T-helper 1 cell treated with Interleukin-12 subunit alpha and Interleukin-12 subunit beta and Interleukin-4 antibody, amounts not matched to agents 30 μg/mL and 1 μg/mL, for 36 hours (primary cell): ENCODE measurements around the gene ZNF428.
"Not testable (repeated sequence)": the region's sequence is repeated elsewhere in the genome, so short reads cannot be mapped to it uniquely, and the experiment has no call there.

ENCODE experiments used
- H3K27ac Mint-ChIP-seq: one replicate; pipeline ENCODE4 v1.8.0; 2021; ENCODE audit warnings: mild to moderate bottlenecking, mixed read lengths
- H3K27me3 Mint-ChIP-seq: one replicate; pipeline ENCODE4 v1.8.0; 2021; ENCODE audit warnings: low read depth, mixed read lengths
- H3K36me3 Mint-ChIP-seq: one replicate; pipeline ENCODE4 v1.8.0; 2021; ENCODE audit warnings: low read depth, mixed read lengths
- H3K4me1 Mint-ChIP-seq: one replicate; pipeline ENCODE4 v1.8.0; 2021; ENCODE audit warnings: low read depth, mixed read lengths
- H3K4me3 Mint-ChIP-seq: one replicate; pipeline ENCODE4 v1.8.0; 2021; ENCODE audit warnings: mild to moderate bottlenecking, moderate library complexity, mixed read lengths
- H3K9me3 Mint-ChIP-seq: one replicate; pipeline ENCODE4 v1.8.0; 2021; ENCODE audit warnings: mixed read lengths

The ZNF428 gene

DNA sequence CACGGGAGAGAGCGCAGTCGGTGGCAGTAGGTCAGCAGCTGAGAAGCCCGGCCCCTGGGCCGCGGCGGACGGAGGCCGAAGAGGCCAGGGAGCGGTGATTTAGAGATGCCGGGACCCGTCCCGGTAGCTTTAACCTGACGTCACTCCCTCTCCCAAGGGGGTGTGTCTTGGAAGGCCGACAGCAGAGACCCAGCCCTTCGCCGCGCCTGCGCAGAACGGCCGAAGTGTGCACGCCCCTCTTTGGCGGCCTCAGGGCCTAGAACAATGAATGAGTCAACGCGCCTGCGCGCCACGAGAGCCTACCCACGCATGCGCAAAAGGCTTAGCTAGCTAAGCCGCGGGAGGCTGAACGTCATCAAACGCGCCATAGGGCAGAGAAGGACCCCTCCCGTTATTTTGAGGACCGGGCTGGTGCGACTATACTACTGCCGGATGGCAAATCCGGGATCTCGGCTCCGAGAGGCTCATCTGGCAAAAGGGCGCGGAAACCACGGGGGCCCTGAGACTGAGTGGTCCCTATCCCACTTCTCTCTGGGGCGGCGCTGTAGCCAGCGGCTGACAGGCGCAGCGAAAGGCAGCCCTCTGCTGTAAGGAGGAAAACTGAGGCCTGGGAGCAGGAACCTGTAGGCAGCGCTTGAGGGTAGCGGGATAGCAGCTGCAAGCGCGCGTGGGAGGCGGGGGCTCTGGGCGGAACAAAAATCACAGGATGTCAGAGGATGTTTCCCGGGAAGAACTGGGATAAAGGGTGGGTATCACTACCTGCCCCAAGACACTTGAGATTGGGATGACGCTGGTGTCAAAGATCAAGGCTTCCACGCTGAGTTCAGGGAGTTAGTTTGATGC, 23.2 kb downstream of the ZNF428 start, which contains the start of the genes IRGQ and ZNF576:
Gene IRGQ, minus strand, starts transcription at position 136 of the 843 bp plus-strand sequence. CDS start 796 bp downstream, outside the sequence.
Gene ZNF576, plus strand, starts transcription at position 597 of the 843 bp plus-strand sequence. CDS start 514 bp downstream, outside the sequence.
- H3K27ac Mint-ChIP-seq: peak within 1 kb of the TSS; percentile 99
- H3K27me3 Mint-ChIP-seq: no peaks in the 10 kb centered on the region
- peak within 1 kb of the TSS; percentile 99 for H3K4me3 Mint-ChIP-seq
- no peaks in the 10 kb centered on the region for H3K9me3 Mint-ChIP-seq
- peaks cover 30% of the 10 kb centered on the region for H3K4me1 Mint-ChIP-seq
- peaks cover 22% of the 10 kb centered on the region for H3K36me3 Mint-ChIP-seq

DNA sequence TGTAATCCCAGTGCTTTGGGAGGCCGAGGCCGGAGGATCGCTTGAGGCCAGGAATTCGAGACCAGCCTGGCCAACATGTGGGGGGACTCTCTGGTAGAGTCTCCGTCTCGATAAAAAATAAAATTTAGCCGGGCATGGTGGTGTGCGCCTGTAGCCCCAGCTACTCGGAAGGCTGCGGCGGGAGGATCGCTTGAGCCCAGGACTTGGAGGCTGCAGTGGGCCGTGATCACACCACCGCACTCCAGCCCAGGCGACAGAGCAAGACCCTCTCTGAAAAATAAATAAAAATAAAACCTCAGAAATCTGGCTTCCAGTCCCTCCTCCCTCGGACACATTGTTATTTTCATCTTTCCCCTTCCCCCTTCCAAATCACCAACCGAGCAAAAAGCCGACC, 23.8 kb downstream of the ZNF428 start:
- Mint-ChIP-seq H3K27me3 (no peaks in the 10 kb centered on the region), H3K4me1 (peaks cover 34% of the 10 kb centered on the region), H3K4me3 (peak overlapping the region; percentile 99), H3K27ac (peak overlapping the region; percentile 99), H3K9me3 (no peaks in the 10 kb centered on the region), H3K36me3 (peaks cover 25% of the 10 kb centered on the region)

GRCh38 chr19:43594710-43595604, 24.5 kb downstream of the ZNF428 start:
- no peaks in the 10 kb centered on the region for H3K27me3 Mint-ChIP-seq
- H3K36me3 Mint-ChIP-seq: peaks cover 27% of the 10 kb centered on the region
- H3K9me3 Mint-ChIP-seq: no peaks in the 10 kb centered on the region

DNA sequence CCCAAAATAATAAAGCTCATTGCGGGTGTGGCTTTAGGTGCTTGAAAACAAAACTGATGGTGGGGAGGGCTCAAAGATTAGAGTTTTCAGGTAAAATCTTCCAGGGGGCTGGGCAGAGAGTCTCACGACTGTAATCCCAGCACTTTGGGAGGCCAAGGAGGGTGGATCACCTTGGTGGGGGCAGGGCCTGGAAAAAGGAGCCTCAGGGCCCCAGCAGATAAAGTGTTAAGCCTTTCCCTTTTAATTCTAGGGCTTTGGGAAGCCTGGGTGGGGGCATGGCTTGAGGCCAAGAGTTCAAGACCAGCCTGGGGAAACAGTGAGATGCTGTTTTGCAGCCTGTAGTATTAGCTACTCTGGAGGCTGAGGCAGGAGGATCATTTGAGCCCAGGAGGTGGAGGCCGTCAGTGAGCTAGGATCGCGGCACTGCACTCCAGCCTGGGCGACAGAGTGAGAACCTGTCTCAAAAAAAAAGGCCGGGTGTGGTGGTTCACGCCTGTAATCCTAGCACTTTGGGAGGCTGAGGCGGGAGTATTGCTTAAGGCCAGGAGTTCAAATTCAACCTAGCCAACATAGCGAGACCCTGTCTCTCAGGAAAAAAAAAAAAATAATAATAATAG, 25.2 kb downstream of the ZNF428 start:
- H3K4me1 Mint-ChIP-seq: peaks cover 42% of the 10 kb centered on the region
- H3K27me3 Mint-ChIP-seq: no peaks in the 10 kb centered on the region
- no peaks in the 10 kb centered on the region for H3K9me3 Mint-ChIP-seq
- peaks cover 27% of the 10 kb centered on the region for H3K36me3 Mint-ChIP-seq
- H3K27ac Mint-ChIP-seq: peak overlapping the region; percentile 99
- H3K4me3 Mint-ChIP-seq: peak overlapping the region; percentile 52

More at GRCh38 chr19:43594710-43595604, 24.5 kb downstream of the ZNF428 start:
- Mint-ChIP-seq H3K4me3 (peak overlapping the region; percentile 99), H3K4me1 (peaks cover 37% of the 10 kb centered on the region), H3K27ac (peak overlapping the region; percentile 99)

DNA sequence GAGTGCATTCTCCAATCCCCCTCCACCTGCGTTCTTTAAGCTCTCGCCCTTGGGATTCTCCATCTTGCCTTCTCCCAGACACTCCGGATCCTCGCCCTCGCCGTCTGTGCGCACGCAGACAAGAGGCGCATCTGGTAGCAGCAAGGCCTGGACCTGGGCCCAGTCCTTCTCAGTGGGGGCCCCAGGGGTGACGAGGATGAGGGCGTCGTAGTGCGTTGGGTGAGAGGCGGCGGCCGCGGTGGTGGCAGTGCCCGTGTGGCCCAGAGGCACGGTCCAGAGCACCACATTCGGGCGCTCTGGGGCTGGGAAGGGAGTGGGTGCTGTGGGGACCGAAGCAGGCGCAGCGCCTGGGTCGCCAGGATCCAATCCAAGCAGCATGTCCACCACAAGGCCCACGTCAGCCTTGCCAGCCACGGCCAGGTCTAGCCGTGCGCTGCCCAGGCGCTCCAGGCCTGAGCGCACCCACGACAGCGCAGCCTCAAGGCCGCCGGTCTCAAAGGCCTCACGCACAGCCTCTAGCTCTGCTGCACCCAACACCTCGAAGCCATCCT, 26.6 kb downstream of the ZNF428 start:
- no peak overlapping the region for H3K27ac Mint-ChIP-seq
- no peaks in the 10 kb centered on the region for H3K9me3 Mint-ChIP-seq
- peaks cover 39% of the 10 kb centered on the region for H3K4me1 Mint-ChIP-seq
- H3K36me3 Mint-ChIP-seq: peaks cover 27% of the 10 kb centered on the region
- H3K4me3 Mint-ChIP-seq: peak overlapping the region; percentile 52
- H3K27me3 Mint-ChIP-seq: no peaks in the 10 kb centered on the region

GRCh38 chr19:43591904-43592772, 27.3 kb downstream of the ZNF428 start:
- Mint-ChIP-seq H3K36me3 (peaks cover 27% of the 10 kb centered on the region), H3K9me3 (no peaks in the 10 kb centered on the region), H3K4me1 (peaks cover 32% of the 10 kb centered on the region), H3K4me3 (no peak overlapping the region), H3K27me3 (no peaks in the 10 kb centered on the region), H3K27ac (no peak overlapping the region)

GRCh38 chr19:43589678-43590077, 29.8 kb downstream of the ZNF428 start:
- no peak overlapping the region for H3K4me3 Mint-ChIP-seq
- no peaks in the 10 kb centered on the region for H3K9me3 Mint-ChIP-seq
- peaks cover 19% of the 10 kb centered on the region for H3K4me1 Mint-ChIP-seq
- peaks cover 23% of the 10 kb centered on the region for H3K36me3 Mint-ChIP-seq
- H3K27ac Mint-ChIP-seq: peak overlapping the region; percentile 46
- no peaks in the 10 kb centered on the region for H3K27me3 Mint-ChIP-seq

GRCh38 chr19:43589277-43589676, 30.2 kb downstream of the ZNF428 start:
- Mint-ChIP-seq H3K4me3 (no peak overlapping the region), H3K27ac (peak overlapping the region; percentile 46), H3K4me1 (peaks cover 20% of the 10 kb centered on the region), H3K36me3 (peaks cover 23% of the 10 kb centered on the region), H3K27me3 (no peaks in the 10 kb centered on the region), H3K9me3 (no peaks in the 10 kb centered on the region)

GRCh38 chr19:43587029-43587428, 32.4 kb downstream of the ZNF428 start:
- not testable (repeated sequence) for H3K9me3 Mint-ChIP-seq, H3K4me3 Mint-ChIP-seq, H3K27me3 Mint-ChIP-seq, H3K27ac Mint-ChIP-seq
- H3K36me3 Mint-ChIP-seq: peaks cover 12% of the 10 kb centered on the region
- H3K4me1 Mint-ChIP-seq: peaks cover 17% of the 10 kb centered on the region

DNA sequence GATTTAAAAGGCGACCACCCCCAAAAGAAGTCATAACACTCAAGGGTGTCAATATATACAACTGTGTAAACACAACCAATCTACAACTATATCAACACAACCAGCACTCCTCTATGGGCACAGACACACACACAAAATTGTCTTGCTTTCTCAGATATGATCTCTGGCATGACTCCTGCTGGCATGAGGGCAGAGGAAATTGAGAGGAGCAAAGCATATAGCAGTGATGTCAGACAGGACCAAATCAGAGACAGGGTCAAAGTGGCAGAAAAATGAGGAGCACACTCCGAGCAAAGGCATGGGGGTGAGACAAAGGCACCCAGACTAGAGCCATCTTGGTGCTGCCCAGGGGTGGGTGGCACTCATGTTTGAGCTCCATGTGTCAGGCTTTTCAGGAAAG, 33.1 kb downstream of the ZNF428 start:
- H3K27me3 Mint-ChIP-seq: no peaks in the 10 kb centered on the region
- peaks cover 12% of the 10 kb centered on the region for H3K36me3 Mint-ChIP-seq
- H3K9me3 Mint-ChIP-seq: no peaks in the 10 kb centered on the region
- H3K4me1 Mint-ChIP-seq: peaks cover 19% of the 10 kb centered on the region
- no peak overlapping the region for H3K27ac Mint-ChIP-seq
- no peak overlapping the region for H3K4me3 Mint-ChIP-seq

DNA sequence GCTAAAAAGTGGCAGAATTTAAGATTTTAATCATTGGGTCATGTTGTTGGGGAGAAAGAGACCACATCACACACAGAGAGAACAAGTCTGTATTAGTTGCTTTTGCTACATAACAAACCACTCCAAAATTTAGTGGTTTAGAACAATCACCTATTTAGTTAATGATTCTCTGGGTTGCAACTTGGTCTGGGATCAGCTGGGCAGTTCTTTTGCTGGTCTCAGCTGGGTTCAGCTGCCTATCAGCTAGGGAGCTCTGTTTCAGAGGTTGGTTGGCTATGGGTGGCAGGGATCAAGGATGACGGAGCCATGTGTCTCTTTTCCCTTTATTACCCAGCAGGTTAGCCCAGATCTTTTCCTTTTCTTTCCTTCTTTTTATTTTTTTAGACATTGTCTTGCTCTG, 34.9 kb downstream of the ZNF428 start:
- Mint-ChIP-seq H3K27ac (peak overlapping the region; percentile 76), H3K9me3 (no peaks in the 10 kb centered on the region), H3K4me3 (no peak overlapping the region), H3K4me1 (peaks cover 13% of the 10 kb centered on the region), H3K27me3 (no peaks in the 10 kb centered on the region), H3K36me3 (peaks cover 6% of the 10 kb centered on the region)

- peaks cover 18% of the 10 kb centered on the region for H3K4me1 Mint-ChIP-seq
- H3K27me3 Mint-ChIP-seq: peaks cover 6% of the 10 kb centered on the region
- H3K36me3 Mint-ChIP-seq: peaks cover 7% of the 10 kb centered on the region
- no peaks in the 10 kb centered on the region for H3K9me3 Mint-ChIP-seq
- H3K27ac Mint-ChIP-seq: peak overlapping the region; percentile 36
- H3K4me3 Mint-ChIP-seq: no peak overlapping the region
These were observed 36.9 kb downstream of the ZNF428 start for GRCh38 chr19:43582495-43582894.

DNA sequence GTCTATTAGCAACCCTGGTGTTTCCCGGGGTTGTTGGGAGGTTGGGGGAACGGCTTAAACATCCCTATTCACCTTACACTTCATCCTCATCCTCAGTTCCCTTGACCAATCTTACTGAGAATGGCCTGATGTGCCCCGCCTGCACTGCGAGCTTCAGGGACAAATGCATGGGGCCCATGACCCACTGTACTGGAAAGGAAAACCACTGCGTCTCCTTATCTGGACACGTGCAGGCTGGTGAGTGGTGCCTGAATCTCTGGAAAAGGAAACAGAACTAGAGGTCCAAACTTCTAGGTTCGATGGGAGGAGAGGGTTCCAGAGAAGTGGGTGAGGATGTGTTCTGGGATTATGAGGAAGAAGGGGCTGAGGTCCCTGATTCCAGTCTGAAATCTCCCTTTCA, 38.0 kb downstream of the ZNF428 start:
- H3K36me3 Mint-ChIP-seq: peaks cover 8% of the 10 kb centered on the region
- H3K4me1 Mint-ChIP-seq: peaks cover 24% of the 10 kb centered on the region
- H3K27me3 Mint-ChIP-seq: peaks cover 6% of the 10 kb centered on the region
- H3K4me3 Mint-ChIP-seq: no peak overlapping the region
- H3K27ac Mint-ChIP-seq: peak overlapping the region; percentile 33
- H3K9me3 Mint-ChIP-seq: no peaks in the 10 kb centered on the region
